Heart right ventricle (tissue), 16 donors: ENCODE results near the gene TTBK2. TPM values are rescaled to one million over a fixed set of nuclear protein-coding genes. Genes with fewer than 3 reads are reported as not detected.

Experiments
- ATAC-seq, 8 donors: fragments of 200-7000 bp; cut with Tn5 transposase; one replicate each; pipeline ENCODE4 v1.9.1; 2020; ENCODE audit warnings: mild to moderate bottlenecking in 8 of 8, moderate library complexity in 8 of 8, moderate number of reproducible peaks in 1 of 8
- DNase-seq, 2 donors: peaks; one replicate each; pipeline ENCODE4 v3.0.0-alpha.2; 2020
- H3K27ac ChIP-seq, 10 donors: fragments of 200-600 bp; sonication (generic) in 2 of 10; one replicate each; pipeline versions ENCODE4 v1.5.0 to v1.8.0; 2020 to 2022; ENCODE audit warnings: mild to moderate bottlenecking in 3 of 10
- H3K27me3 ChIP-seq, 7 donors: fragments of 200-600 bp; one replicate each; pipeline ENCODE4 v1.8.0; 2021 to 2022; ENCODE audit warnings: mild to moderate bottlenecking in 2 of 7
- H3K36me3 ChIP-seq, 9 donors: fragments of 200-600 bp; sonication (generic) in 1 of 9; one replicate each; pipeline versions ENCODE4 v1.5.0 to v1.8.0; 2020 to 2022; ENCODE audit warnings: mild to moderate bottlenecking in 2 of 9
- H3K4me1 ChIP-seq, 9 donors: fragments of 200-600 bp; sonication (generic) in 1 of 9; one replicate each; pipeline versions ENCODE4 v1.5.0 to v1.8.0; 2020 to 2022; ENCODE audit warnings: mild to moderate bottlenecking in 4 of 9
- H3K4me3 ChIP-seq, 10 donors: fragments of 200-600 bp; sonication (generic) in 2 of 10; one replicate each; pipeline versions ENCODE4 v1.5.0 to v1.8.0; 2020 to 2022; ENCODE audit warnings: mild to moderate bottlenecking in 7 of 10, moderate library complexity in 2 of 10
- H3K9me3 ChIP-seq, 11 donors: fragments of 200-600 bp in 10 of 11; sonication (generic) in 2 of 11; one replicate each; pipeline versions ENCODE4 v1.5.0 to v1.8.0; 2013 to 2022; ENCODE audit warnings: mild to moderate bottlenecking in 2 of 11, control low read depth in 1 of 11, moderate library complexity in 1 of 11
- CTCF ChIP-seq, 9 donors: fragments of 200-600 bp; sonication (generic) in 2 of 9; IDR thresholded peaks; one replicate each; pipeline versions ENCODE4 v1.5.0 to v1.8.0; 2021 to 2022; ENCODE audit warnings: antibody characterized with exemption in 9 of 9, mild to moderate bottlenecking in 5 of 9, moderate library complexity in 1 of 9
- WGBS, 2 donors: extraction: QIAGEN DNeasy Blood & Tissue Kit; methylation state at CpG; one replicate each; pipeline ENCODE4 v1.1.7; 2013; ENCODE audit warnings: inconsistent platforms in 1 of 2; 5-methylcytosine and 5-hydroxymethylcytosine counted together
- intact Hi-C, 10 donors: fragments of 100-400 bp; cut with DNase I; formaldehyde crosslinking; loops; one replicate each; pipeline versions ENCODE4 v1.11.1 to v1.14.2; 2022
- polyA plus RNA-seq, 2 donors: library from polyadenylated mRNA; stranded (reverse); fragments of 200-250 nt; gene quantifications; one replicate each; pipeline ENCODE4 v1.2.3, GENCODE V29; 2013
- total RNA-seq, 10 donors: library from RNA; stranded (reverse); fragmentation: NEBNext Ultra II Directional in 3 of 10; extraction: Animal tissue kit (Norgen Biotek cat#: 25700) in 3 of 10; gene quantifications; one replicate each; pipeline versions ENCODE4 v1.2.1 to v1.2.4, GENCODE V29; 2021 to 2023
- donor health status: Arrhythmogenic right ventricular cardiomyopathy.
- donor health status: ischemic (EF 13 %, LVEDD 7.1; RV severe dilation, severe dysfunction).
- donor health status: healthy with polysubstance abuse.
- donor health status: DM: no; HTN: yes; CAD: no.
- donor health status: DM: no; HTN: no; CAD: no.
- donor health status: ischemic (EF 25% LVEDD 6.9; RV normal size, moderate dysfunction).
- donor health status: ischemic (EF 25% LVEDD 5.7; RV mildly dilated, moderate dysfunction).
- donor health status: healthy.
- donor health status: DM: yes; HTN: yes; CAD: no.
- donor health status: Ischemic cardiomyopathy.
- donor health status: ischemic (EF 35%, LVEDD 5.7; RV mildly dilated, moderate dysfunction).
- donor health status: nonischemic (EF 11% LVEDD 7.7; RV severe dilation, severe dysfunction).
- donor health status: DM: yes; HTN: yes; CAD: no.
- donor health status: PGD.
- donor health status: ischemic (EF 29% LVEDD 5.4; RV normal size, mild dysfunction).
- donor health status: nonischemic (EF 23%, LVEDD 6.1; RV moderate dilation, normal function).

The TTBK2 gene
- total and polyA plus RNA-seq, 12 donors, result 2.1 to 29.1 (median 22.1) TPM

GRCh38 chr15:42742149-42742548, 178.4 kb downstream of the TTBK2 start:
- no peak for TF ChIP-seq CTCF (IDR thresholded peaks at IDR 0.05)
- no peak overlapping the region for H3K27ac ChIP-seq
- peaks cover 0 to 15% (median 7%) of the 10 kb centered on the region in 9 donors for H3K4me1 ChIP-seq
- DNase-seq (no peak), ATAC-seq (no peak)
- WGBS, 2 donors, result 84 to 86% methylated on average over 4 of the region's 4 CpGs
- H3K36me3 ChIP-seq, result peaks cover 0 to 40% (median 9%) of the 10 kb centered on the region in 9 donors
- intact Hi-C loops, result no loop called here
- no peaks in the 10 kb centered on the region for H3K27me3 ChIP-seq
- no peaks in the 10 kb centered on the region for H3K9me3 ChIP-seq
- H3K4me3 ChIP-seq, result no peak overlapping the region

- DNase-seq (no peak), ATAC-seq (no peak)
- Histone ChIP-seq H3K4me1 (peaks cover 0 to 16% (median 7%) of the 10 kb centered on the region in 9 donors), H3K27ac (no peak overlapping the region), H3K36me3 (peaks cover 0 to 37% (median 9%) of the 10 kb centered on the region in 9 donors), H3K9me3 (no peaks in the 10 kb centered on the region), H3K27me3 (no peaks in the 10 kb centered on the region), H3K4me3 (no peak overlapping the region)
- intact Hi-C loops, result no loop called here
- WGBS, 2 donors, result 91 to 93% methylated on average over 2 of the region's 2 CpGs
- TF ChIP-seq CTCF (IDR thresholded peaks at IDR 0.05), result no peak
These were observed 178.9 kb downstream of the TTBK2 start for GRCh38 chr15:42741710-42742109.

- Histone ChIP-seq H3K9me3 (no peaks in the 10 kb centered on the region), H3K4me1 (peaks cover 4 to 29% (median 20%) of the 10 kb centered on the region in 9 donors), H3K27ac (peak overlapping the region; percentile 72 to 92 (median 89)), H3K4me3 (peak overlapping the region in 9 of 10 donors; percentile 71 to 98 (median 91)), H3K27me3 (no peaks in the 10 kb centered on the region), H3K36me3 (peaks cover 0 to 29% (median 14%) of the 10 kb centered on the region in 9 donors)
- DNase-seq (no peak), ATAC-seq (peak in 2 of 8 donors; percentile 4 to 10)
- 78 to 79% methylated on average over 21 of the region's 21 CpGs for WGBS, 2 donors
- no peak for TF ChIP-seq CTCF (IDR thresholded peaks at IDR 0.05)
- intact Hi-C loops, result loop anchor here in 4 of 10 donors (10.0 kb wide), 1 partner anchor 187 kb away; the partner anchor contains the start of gene TTBK2 (in 4 of the 4)
These were observed 182.8 kb downstream of the TTBK2 start for GRCh38 chr15:42737529-42738328.

- no peaks in the 10 kb centered on the region for H3K9me3 ChIP-seq
- peak within 1 kb of the TSS; percentile 72 to 92 (median 89) for H3K27ac ChIP-seq
- ATAC-seq (peak; percentile 97 to 98 (median 98)), DNase-seq (peak; percentile 91 to 95)
- intact Hi-C loops, result loop anchor here in 4 of 10 donors (10.0 kb wide), 1 partner anchor 188 kb away; the partner anchor contains the start of gene TTBK2 (in 4 of the 4)
- H3K36me3 ChIP-seq, result peaks cover 0 to 36% (median 22%) of the 10 kb centered on the region in 9 donors
- H3K4me3 ChIP-seq, result peak within 1 kb of the TSS; percentile 71 to 98 (median 91)
- peak in 1 of 9 donors; percentile 16 for TF ChIP-seq CTCF (IDR thresholded peaks at IDR 0.05)
- 0 to 1% methylated on average over 71 to 76 of the region's 76 CpGs for WGBS, 2 donors
- no peaks in the 10 kb centered on the region for H3K27me3 ChIP-seq
- H3K4me1 ChIP-seq, result peaks cover 4 to 25% (median 19%) of the 10 kb centered on the region in 9 donors
These were observed 183.6 kb downstream of the TTBK2 start, which contains the start of gene CDAN1 for GRCh38 chr15:42736793-42737528. TSS of gene CDAN1 (minus strand) at chr15:42737128. CDS start at chr15:42737102, 26 bp downstream.
